Ramos (cell line): Measurements from ENCODE around the gene HSD17B3.
"Not testable (repeated sequence)": the region's sequence is repeated elsewhere in the genome, so short reads cannot be mapped to it uniquely, and the experiment has no call there.

Experiments
- in situ Hi-C: fragments of 300-500 bp; cut with MboI; formaldehyde crosslinking; loops from one replicate; pipeline ENCODE4 v1.14.3; 2022; ENCODE audit warnings: low sequenced_read_pairs; ENCODE audit not compliant: unreplicated experiment

HSD17B3 gene

DNA sequence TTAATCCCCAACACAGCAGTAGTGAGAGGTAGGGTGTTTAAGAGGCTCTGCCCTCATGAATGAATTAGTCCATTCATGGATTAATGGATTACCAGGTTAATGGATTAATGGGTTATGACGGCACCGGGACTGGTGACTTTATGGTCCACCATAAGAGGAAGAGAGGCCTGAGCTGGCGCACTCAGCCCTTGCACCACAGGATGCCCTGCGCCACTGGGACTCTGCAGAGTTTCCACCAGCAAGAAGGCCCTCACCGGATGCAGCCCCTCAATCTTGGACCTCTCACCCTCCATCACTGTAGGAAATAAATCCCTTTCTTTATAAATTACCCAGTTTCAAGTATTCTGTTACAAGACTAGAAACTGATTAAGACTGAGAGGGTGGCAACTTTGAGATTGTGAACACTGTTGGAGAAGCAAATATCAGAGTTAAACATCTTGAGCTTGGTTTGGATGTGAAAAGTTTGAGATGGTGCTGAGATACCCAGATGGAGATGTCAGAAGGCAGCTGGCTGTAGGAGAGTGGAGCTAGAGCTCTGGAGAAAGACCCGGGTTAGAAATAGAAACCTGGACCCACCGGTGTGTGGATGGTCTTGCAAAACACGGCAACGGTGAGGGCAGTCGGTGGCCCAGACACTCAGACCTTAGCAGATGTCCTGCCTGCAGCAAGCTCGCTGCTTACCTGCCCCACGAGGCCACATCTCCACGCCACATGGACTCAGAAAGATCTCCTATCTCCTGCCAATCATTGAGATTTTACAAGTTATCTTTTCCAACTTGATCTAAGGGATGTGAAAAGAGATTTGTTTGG, 98.8 kb downstream of the HSD17B3 start:
- in situ Hi-C loops: no loop called here

GRCh38 chr9:96201140-96201539, 100.8 kb downstream of the HSD17B3 start:
- in situ Hi-C loops: no loop called here

GRCh38 chr9:96199006-96199405, 103.0 kb downstream of the HSD17B3 start:
- in situ Hi-C loops: no loop called here

DNA sequence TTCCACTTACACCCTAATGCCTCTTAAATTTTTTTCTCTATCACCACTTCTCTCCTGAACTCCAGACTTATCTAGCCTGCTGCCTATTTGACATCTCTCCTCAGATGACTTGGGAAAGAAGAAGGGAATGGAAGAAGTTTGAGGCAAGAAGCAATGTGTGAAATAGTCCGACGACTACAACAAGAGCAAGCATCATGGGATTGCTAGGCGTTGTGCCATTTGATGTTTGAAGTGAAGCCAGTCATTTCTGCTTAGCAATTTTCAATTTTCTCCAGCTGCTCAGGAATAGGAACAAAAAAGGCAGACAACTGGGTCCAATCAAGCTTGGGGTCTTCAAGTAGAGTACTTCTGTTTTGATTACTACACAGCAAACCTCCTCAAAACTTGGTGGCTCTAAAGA, 106.4 kb downstream of the HSD17B3 start:
- in situ Hi-C loops: no loop called here

- in situ Hi-C loops: no loop called here
Observed at GRCh38 chr9:96193236-96193755, 108.7 kb downstream of the HSD17B3 start.

DNA sequence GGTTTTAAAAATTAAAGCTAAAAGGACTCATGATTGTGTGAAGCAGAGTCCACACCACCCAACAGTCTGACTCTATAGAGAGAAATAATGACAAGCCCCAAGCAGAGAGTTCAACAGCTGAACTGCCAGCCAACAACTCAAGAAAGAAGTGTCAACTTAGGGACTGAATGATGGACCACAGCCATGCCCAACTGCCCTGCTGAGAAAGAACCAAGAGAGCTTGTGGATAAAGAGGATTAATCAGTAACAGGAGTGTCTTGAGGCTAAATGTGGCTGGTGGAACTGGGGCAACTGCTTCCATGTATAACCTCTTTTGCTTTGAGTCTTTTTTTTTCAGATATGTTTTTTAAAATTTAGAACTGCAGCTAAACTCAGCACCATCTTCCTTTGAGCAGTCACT, 109.3 kb downstream of the HSD17B3 start:
- in situ Hi-C loops: no loop called here

GRCh38 chr9:96189995-96190394, 112.0 kb downstream of the HSD17B3 start:
- in situ Hi-C loops: no loop called here

DNA sequence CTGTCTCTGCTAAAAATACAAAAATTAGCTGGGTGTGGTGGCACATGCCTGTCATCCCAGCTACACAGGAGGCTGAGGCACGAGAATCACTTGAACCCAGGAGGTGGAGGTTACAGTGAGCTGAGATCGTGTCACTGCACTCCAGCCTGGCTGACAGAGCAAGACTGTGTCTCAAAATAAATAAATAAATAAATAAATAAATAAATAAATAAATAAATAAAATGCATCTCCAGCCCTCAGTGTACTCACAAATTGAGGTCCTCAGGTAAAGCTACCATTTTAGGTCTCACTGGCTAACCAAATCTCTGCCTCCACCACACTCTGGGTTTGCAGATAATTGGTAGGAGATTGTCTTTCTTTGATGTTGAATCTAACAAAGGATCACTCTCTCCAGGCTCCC, 112.4 kb downstream of the HSD17B3 start:
- in situ Hi-C loops: not testable (repeated sequence)

DNA sequence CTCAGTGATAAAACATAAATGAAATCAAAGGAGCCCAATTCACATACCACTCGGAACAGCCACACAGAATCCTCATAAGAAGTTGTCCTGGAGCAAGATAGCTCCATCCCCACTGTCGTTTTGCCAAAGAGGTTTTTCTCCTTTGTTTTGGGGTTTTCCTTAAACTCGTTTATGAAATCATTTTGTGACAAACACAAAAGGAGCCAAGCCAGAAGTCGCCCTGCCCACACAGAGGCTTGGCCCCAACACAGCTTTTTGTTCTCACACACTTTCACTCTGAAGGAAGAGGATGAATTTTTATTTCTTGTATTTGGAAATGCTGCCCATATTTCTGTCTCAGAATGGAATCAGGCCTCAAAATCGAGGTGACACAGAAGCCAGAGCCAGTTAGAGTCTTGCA, 113.4 kb downstream of the HSD17B3 start:
- in situ Hi-C loops: no loop called here

- in situ Hi-C loops: no loop called here
Observed at GRCh38 chr9:96187151-96187555, 114.8 kb downstream of the HSD17B3 start.

- in situ Hi-C loops: no loop called here
Observed at GRCh38 chr9:96186591-96187011, 115.4 kb downstream of the HSD17B3 start.

DNA sequence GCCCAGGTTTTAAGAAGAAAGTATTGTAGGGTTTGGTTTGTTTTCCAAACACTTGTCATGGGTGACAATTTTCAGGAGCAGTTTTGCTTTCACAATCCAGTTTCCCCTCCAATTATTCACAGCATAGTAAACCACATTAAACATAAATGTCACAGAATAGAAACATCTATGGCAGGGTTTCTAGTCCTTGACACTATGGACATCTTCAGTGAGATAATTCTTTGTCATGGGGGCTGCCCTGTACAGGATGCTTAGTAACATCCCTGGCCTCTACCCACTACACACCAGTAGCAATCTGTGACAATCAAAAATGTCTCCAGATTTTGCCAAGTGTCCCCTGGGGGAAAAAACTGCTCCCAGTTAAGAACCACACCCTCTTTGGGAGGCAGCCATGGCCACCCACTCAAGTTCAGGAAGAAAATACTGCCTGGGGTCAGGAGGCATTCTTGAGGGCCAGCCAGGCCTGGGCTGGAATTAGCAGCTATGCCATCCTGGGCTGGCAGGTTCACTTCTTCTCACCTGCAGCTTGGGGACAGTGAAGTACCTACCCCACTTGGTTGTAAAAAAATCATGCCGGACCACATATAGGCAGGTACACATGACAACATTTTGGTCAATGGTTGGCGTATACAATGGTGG, 116.3 kb downstream of the HSD17B3 start:
- in situ Hi-C loops: no loop called here
